ENCODE data around the gene PDLIM3. TPM values are rescaled to one million over a fixed set of nuclear protein-coding genes. Genes with fewer than 3 reads are reported as not detected.

The PDLIM3 gene
- total RNA-seq, 1 donor from 2014 or later = 308 TPM

GRCh38 chr4:185550933-185551332 is 15.6 kb upstream of the PDLIM3 start:
- no peaks in the 10 kb centered on the region for H3K27me3 ChIP-seq (ENCODE audit: low read depth)
- no peak overlapping the region for H3K27ac ChIP-seq (replicated peaks)
- no peak for TF ChIP-seq CTCF (IDR thresholded peaks at IDR 0.05; ENCODE audit: borderline replicate concordance)
- no peak for DNase-seq
- no peak overlapping the region for H3K4me3 ChIP-seq
- intact Hi-C loops (cut with micrococcal nuclease) = no loop called here
- peaks cover 7% of the 10 kb centered on the region for H3K4me1 ChIP-seq
- no peaks in the 10 kb centered on the region for H3K9me3 ChIP-seq (replicated peaks)
- no peaks in the 10 kb centered on the region for H3K36me3 ChIP-seq

- Histone ChIP-seq H3K27me3 (ENCODE audit: low read depth) (no peaks in the 10 kb centered on the region), H3K4me1 (peaks cover 7% of the 10 kb centered on the region), H3K9me3 (replicated peaks) (no peaks in the 10 kb centered on the region), H3K36me3 (no peaks in the 10 kb centered on the region), H3K27ac (replicated peaks) (no peak overlapping the region), H3K4me3 (no peak overlapping the region)
- TF ChIP-seq CTCF (IDR thresholded peaks at IDR 0.05; ENCODE audit: borderline replicate concordance) = no peak
- intact Hi-C loops (cut with micrococcal nuclease) = no loop called here
- DNase-seq = no peak
Observed at GRCh38 chr4:185549095-185549639, 13.9 kb upstream of the PDLIM3 start.

GRCh38 chr4:185548587-185548986 is 13.3 kb upstream of the PDLIM3 start:
- no peak for DNase-seq
- Histone ChIP-seq H3K27me3 (ENCODE audit: low read depth) (no peaks in the 10 kb centered on the region), H3K4me1 (peaks cover 7% of the 10 kb centered on the region), H3K4me3 (no peak overlapping the region), H3K36me3 (no peaks in the 10 kb centered on the region), H3K27ac (replicated peaks) (no peak overlapping the region), H3K9me3 (replicated peaks) (no peaks in the 10 kb centered on the region)
- no peak for TF ChIP-seq CTCF (IDR thresholded peaks at IDR 0.05; ENCODE audit: borderline replicate concordance)
- intact Hi-C loops (cut with micrococcal nuclease) = no loop called here

GRCh38 chr4:185546335-185546734 is 11.0 kb upstream of the PDLIM3 start:
- no peaks in the 10 kb centered on the region for H3K9me3 ChIP-seq (replicated peaks)
- TF ChIP-seq CTCF (IDR thresholded peaks at IDR 0.05; ENCODE audit: borderline replicate concordance) = no peak
- H3K4me1 ChIP-seq = peaks cover 17% of the 10 kb centered on the region

GRCh38 chr4:185542626-185543315 is 7.5 kb upstream of the PDLIM3 start:
- no peaks in the 10 kb centered on the region for H3K9me3 ChIP-seq (replicated peaks)
- no peak for TF ChIP-seq CTCF (IDR thresholded peaks at IDR 0.05; ENCODE audit: borderline replicate concordance)
- H3K27me3 ChIP-seq (ENCODE audit: low read depth) = no peaks in the 10 kb centered on the region
- intact Hi-C loops (cut with micrococcal nuclease) = no loop called here
- H3K4me3 ChIP-seq = no peak overlapping the region
- H3K27ac ChIP-seq (replicated peaks) = peak overlapping the region; percentile 59
- peaks cover 18% of the 10 kb centered on the region for H3K4me1 ChIP-seq
- no peaks in the 10 kb centered on the region for H3K36me3 ChIP-seq
- DNase-seq = peak; percentile 80

More at GRCh38 chr4:185546335-185546734, 11.0 kb upstream of the PDLIM3 start:
- H3K27me3 ChIP-seq (ENCODE audit: low read depth) = no peaks in the 10 kb centered on the region
- DNase-seq = no peak
- intact Hi-C loops (cut with micrococcal nuclease) = no loop called here
- H3K27ac ChIP-seq (replicated peaks) = no peak overlapping the region
- no peaks in the 10 kb centered on the region for H3K36me3 ChIP-seq
- H3K4me3 ChIP-seq = no peak overlapping the region

Measured in left ventricle myocardium inferior (tissue), 1 donor.